Measurements from ENCODE around the gene TLX1. TPM values are rescaled to one million over a fixed set of nuclear protein-coding genes. Genes with fewer than 3 reads are reported as not detected.

Gene TLX1
- total and polyA plus RNA-seq, 5 experiments from 2014 or later, result not detected

DNA sequence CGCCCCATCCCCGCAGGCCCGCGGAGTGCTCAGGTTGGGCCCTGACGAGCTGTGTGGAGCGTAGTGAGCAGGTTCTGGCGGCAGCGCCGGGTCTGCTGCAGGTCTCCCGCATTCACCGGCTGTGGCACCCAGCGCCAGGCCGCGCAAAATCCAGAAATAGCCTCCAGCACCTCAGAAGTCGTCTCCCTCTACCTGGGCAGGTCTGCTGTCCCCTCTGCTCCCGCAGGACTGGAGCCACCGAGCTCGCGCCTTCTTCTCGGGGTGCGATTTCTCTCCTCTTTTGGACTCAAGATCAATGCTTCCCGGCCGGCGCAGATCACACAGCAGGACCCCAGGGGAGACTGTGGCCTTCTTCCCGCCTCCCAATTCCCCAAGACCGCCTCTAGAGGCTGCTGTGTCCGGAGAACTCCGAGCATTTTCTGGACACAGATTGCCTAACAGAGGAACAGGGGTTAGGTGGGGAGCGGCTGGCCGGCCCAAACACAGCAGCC is 8.4 kb downstream of the TLX1 start:
- Mint-ChIP-seq H3K4me3 (peak overlapping the region in 6 of 10 donors; percentile 27 to 66 (median 56)), H3K9me3 (no peaks in the 10 kb centered on the region), H3K27ac (no peak overlapping the region), H3K4me1 (peaks cover 19 to 46% (median 38%) of the 10 kb centered on the region in 4 donors), H3K36me3 (peaks cover 0 to 2% (median 0%) of the 10 kb centered on the region in 3 donors), H3K27me3 (peaks cover 34 to 96% (median 67%) of the 10 kb centered on the region in 5 donors)
- ATAC-seq (peak in 1 of 2 donors; percentile 36), DNase-seq (no peak)
- POLR2A ChIA-PET, result interaction anchor here (0.6 kb wide), 1 partner anchor 52 kb away, joined by 3 read pairs; no protein-coding TSS in a partner anchor

DNA sequence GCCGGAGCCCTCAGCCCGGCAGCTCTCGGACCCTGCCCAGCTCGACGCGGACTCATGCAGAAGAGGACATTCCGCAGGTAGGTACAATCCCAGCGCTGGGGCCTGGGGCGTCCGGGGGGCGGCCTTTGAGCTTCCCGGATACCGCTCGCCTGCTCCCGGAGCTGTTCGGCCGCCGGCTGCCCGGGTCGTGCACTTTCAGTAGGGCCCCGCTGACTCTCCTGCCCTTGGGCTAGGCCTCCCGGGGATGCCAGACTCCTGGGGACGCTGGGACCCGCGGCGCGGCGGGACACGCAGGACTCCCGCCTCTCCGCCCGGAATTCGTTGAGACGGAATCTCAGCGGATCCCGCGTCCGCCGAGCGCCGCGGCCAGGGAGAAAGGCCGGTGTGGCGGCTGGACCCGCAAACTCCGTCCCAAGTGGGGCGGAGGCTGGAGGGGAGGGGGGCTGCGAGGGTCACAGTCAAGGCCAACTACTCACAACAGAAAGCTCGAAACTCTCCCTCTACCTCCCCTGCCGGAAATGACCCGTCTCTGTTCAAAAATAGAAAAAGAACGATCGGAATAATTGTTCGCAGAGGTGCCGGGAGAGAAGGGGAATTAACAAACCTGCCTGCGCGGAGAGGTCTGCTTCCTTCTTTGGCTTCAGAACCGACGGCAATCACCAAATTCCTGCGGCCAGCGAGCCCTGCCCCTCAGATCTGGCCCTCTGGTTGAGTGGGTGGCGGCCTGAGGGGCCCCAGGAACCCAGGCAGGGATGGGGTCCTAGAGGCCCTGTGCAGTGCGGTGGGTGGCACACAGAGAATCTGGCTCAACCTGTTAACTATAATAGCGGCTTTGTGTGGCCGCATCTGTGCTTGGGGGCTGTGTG is 9.2 kb downstream of the TLX1 start:
- H3K4me1 Mint-ChIP-seq, result peaks cover 14 to 38% (median 32%) of the 10 kb centered on the region in 4 donors
- DNase-seq (no peak), ATAC-seq (no peak)
- H3K4me3 Mint-ChIP-seq, result peak overlapping the region; percentile 27 to 67 (median 44)
- no peak overlapping the region for H3K27ac Mint-ChIP-seq
- POLR2A ChIA-PET, result interaction anchor here (0.6 to 1.4 kb wide), 2 partner anchors 11 to 1580 kb away, joined by 3 to 4 read pairs; no protein-coding TSS in a partner anchor
- H3K9me3 Mint-ChIP-seq, result no peaks in the 10 kb centered on the region
- peaks cover 0 to 2% (median 0%) of the 10 kb centered on the region in 3 donors for H3K36me3 Mint-ChIP-seq
- peaks cover 39 to 98% (median 71%) of the 10 kb centered on the region in 5 donors for H3K27me3 Mint-ChIP-seq

DNA sequence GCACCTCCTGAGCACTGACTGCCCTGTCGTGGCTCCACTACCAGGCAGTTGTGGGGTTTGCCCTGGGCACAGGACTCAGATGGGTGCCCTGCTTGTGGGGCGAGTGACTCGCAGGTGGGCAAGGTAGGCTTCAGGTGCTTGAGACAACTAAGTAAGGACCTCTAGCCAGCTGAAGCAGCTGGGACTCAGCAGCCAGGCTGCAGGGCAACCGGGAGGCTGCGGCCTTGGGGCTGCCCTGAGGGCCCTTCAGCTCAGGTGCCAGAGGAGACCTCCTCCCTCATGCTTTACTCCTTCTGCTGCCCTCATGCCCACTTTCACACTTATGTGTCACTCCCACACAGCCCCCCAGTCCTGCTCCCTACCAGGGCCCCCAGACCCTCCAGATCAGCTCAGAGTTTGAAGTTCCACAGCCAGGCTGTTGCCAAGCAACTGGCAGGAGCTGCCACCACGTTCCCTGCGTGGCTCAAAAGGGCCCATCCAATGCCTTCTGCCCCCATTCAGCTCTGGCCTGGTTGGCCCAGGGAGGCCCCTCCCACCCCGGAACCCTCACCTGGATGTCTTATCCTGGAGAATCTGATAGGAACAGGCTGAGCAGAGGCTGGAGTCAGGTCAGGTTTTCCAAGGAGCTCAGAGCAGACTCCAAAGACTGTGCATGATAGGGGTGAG is 10.0 kb downstream of the TLX1 start:
- Mint-ChIP-seq H3K4me3 (peak overlapping the region in 8 of 10 donors; percentile 27 to 67 (median 53)), H3K9me3 (no peaks in the 10 kb centered on the region), H3K4me1 (peaks cover 13 to 33% (median 31%) of the 10 kb centered on the region in 4 donors), H3K27ac (peak overlapping the region in 1 of 10 donors; percentile 5), H3K27me3 (peaks cover 32 to 98% (median 69%) of the 10 kb centered on the region in 5 donors), H3K36me3 (peaks cover 0 to 2% (median 0%) of the 10 kb centered on the region in 3 donors)
- POLR2A ChIA-PET, result interaction anchor here (1.3 to 1.7 kb wide), 3 partner anchors 11 to 99 kb away, joined by 4 to 6 read pairs (median 5); no protein-coding TSS in a partner anchor
- DNase-seq (peak in 1 of 10 donors; percentile 54), ATAC-seq (no peak)

DNA sequence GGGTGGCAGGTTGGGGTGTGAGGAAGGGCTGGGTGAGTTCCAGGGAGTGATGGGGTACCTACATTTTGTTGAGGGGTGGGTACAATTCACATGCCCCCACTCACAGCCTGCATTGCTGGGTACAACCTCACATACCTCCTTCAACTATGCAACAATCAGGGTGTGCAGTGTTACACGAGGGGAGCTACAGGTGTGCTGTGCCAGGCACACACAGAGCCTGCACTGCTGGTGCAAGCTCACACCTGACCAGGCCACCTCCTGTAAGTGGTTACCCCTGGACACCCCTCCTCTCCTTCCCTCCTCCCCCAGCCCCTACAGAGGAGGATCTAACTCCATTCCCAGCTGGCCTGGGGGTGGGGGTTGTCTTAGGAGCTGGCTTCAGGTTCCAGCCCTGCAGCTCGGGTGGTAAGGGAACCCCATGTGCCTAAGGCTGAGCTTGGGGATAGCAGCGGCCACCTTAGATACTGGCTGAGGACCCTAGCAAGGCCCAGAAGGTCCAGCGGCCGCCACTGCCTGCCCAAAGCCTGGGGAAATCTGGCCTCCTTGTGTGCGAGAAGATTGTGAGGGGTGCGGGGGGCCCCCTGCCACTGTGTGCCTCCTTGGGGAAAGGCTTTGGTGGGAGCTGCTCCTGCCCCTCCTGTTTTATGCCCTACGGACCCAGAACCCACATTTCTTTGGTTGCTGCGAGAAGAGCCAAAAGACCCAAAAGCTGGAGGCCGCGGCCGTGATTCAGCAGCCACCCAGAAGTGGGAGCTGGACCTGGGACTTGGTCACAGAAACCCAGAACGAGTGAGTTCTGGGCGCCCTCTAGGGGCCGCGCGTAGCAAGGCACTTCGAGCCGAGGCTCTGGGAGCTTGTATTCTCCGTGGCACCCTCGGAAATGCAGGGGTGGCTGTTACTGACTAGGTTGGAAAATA is 10.8 kb downstream of the TLX1 start:
- no peaks in the 10 kb centered on the region for H3K9me3 Mint-ChIP-seq

GRCh38 chr10:101142533-101143344 is 11.6 kb downstream of the TLX1 start:
- no peak overlapping the region for H3K27ac Mint-ChIP-seq
- peak overlapping the region in 2 of 10 donors; percentile 14 to 44 for H3K4me3 Mint-ChIP-seq
- peak; percentile 14 to 21 for ATAC-seq

More for the DNA sequence above, 10.8 kb downstream of the TLX1 start:
- peak overlapping the region in 2 of 10 donors; percentile 14 to 44 for H3K4me3 Mint-ChIP-seq
- H3K27me3 Mint-ChIP-seq, result peaks cover 32 to 98% (median 66%) of the 10 kb centered on the region in 5 donors
- ATAC-seq, result peak; percentile 76 to 87
- peak; percentile 60 to 87 (median 76) for DNase-seq
- POLR2A ChIA-PET, result interaction anchor here (0.7 to 2.4 kb wide), 6 partner anchors 10 to 99 kb away, joined by 3 to 10 read pairs (median 4); partner anchors contain the start of gene KAZALD1
- H3K4me1 Mint-ChIP-seq, result peaks cover 13 to 38% (median 32%) of the 10 kb centered on the region in 4 donors
- H3K27ac Mint-ChIP-seq, result peak overlapping the region in 1 of 10 donors; percentile 24
- H3K36me3 Mint-ChIP-seq, result peaks cover 0 to 2% (median 0%) of the 10 kb centered on the region in 3 donors

GRCh38 chr10:101143345-101143630 is 12.2 kb downstream of the TLX1 start:
- POLR2A ChIA-PET, result interaction anchor here (2.4 kb wide), 1 partner anchor 47 kb away, joined by 10 read pairs; no protein-coding TSS in a partner anchor
- Mint-ChIP-seq H3K27ac (no peak overlapping the region), H3K9me3 (no peaks in the 10 kb centered on the region), H3K4me1 (peaks cover 8 to 30% (median 29%) of the 10 kb centered on the region in 4 donors), H3K4me3 (no peak overlapping the region), H3K36me3 (peaks cover 0 to 6% (median 0%) of the 10 kb centered on the region in 3 donors), H3K27me3 (peaks cover 36 to 98% (median 64%) of the 10 kb centered on the region in 5 donors)
- ATAC-seq (no peak), DNase-seq (no peak)

More at GRCh38 chr10:101142533-101143344, 11.6 kb downstream of the TLX1 start:
- Mint-ChIP-seq H3K9me3 (no peaks in the 10 kb centered on the region), H3K4me1 (peaks cover 12 to 34% (median 32%) of the 10 kb centered on the region in 4 donors), H3K27me3 (peaks cover 36 to 98% (median 66%) of the 10 kb centered on the region in 5 donors), H3K36me3 (peaks cover 0 to 6% (median 0%) of the 10 kb centered on the region in 3 donors)
- POLR2A ChIA-PET, result interaction anchor here (0.7 to 2.4 kb wide), 5 partner anchors 18 to 100 kb away, joined by 3 to 10 read pairs (median 5); partner anchors contain the start of gene KAZALD1
- no peak for DNase-seq

DNA sequence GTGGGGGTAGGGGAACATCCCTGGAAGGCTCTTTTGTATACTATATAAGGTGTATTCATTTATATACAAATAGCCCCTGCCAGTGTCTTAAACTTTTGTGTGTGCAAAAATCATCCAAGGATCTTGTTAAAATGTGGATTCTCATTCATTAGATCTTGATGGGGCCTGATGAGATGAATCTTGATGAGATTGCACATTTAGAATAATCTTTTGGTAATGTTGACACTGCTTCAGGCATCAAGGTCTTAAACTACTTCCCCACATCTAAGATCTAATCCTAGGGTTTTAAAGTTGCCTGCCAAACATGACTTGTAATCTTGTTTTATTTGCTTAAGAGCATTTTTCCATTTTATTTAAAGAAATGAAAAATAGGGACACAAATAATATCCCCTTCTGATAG is 13.0 kb downstream of the TLX1 start:
- H3K4me1 Mint-ChIP-seq, result peaks cover 6 to 25% (median 23%) of the 10 kb centered on the region in 4 donors
- peaks cover 33 to 98% (median 63%) of the 10 kb centered on the region in 5 donors for H3K27me3 Mint-ChIP-seq
- no peak for ATAC-seq
- no peak overlapping the region for H3K27ac Mint-ChIP-seq
- no peak overlapping the region for H3K4me3 Mint-ChIP-seq
- no peak for DNase-seq
- H3K36me3 Mint-ChIP-seq, result peaks cover 0 to 6% (median 4%) of the 10 kb centered on the region in 3 donors
- peaks cover 0 to under 1% (median 0%) of the 10 kb centered on the region in 9 donors for H3K9me3 Mint-ChIP-seq
- POLR2A ChIA-PET, result interaction anchor here (2.4 kb wide), 1 partner anchor 48 kb away, joined by 10 read pairs; no protein-coding TSS in a partner anchor

DNA sequence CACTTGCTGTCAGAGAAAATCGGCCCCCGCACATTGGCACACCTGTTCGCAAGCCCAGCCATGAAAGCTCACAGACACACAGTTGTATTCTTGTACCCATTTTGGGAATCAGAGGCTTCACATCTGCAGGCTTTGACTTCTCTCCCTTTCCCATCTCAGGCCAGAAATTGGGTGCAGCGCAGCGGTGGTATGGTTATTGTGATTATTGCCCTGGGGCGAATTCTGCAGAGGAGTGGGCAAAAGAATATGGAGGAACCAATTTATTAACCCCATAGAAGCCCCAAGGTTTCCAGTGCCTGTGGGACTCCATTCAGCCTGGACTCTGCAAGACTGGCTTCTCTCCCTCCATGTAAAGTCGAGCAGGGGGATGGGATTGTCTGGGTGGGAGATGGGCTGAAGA is 14.0 kb downstream of the TLX1 start:
- POLR2A ChIA-PET, result no interaction called here
- no peak for ATAC-seq
- Mint-ChIP-seq H3K4me1 (peaks cover 3 to 18% (median 15%) of the 10 kb centered on the region in 4 donors), H3K9me3 (peaks cover 0 to 4% (median 0%) of the 10 kb centered on the region in 9 donors), H3K27me3 (peaks cover 40 to 99% (median 69%) of the 10 kb centered on the region in 5 donors), H3K36me3 (peaks cover 0 to 7% (median 4%) of the 10 kb centered on the region in 3 donors), H3K27ac (peak overlapping the region in 1 of 10 donors; percentile 57), H3K4me3 (peak overlapping the region in 1 of 10 donors; percentile 24)
- DNase-seq, result no peak

GRCh38 chr10:101145750-101146391 is 14.8 kb downstream of the TLX1 start:
- POLR2A ChIA-PET, result no interaction called here

More at GRCh38 chr10:101145750-101146391, 14.8 kb downstream of the TLX1 start:
- DNase-seq, result no peak
- H3K27ac Mint-ChIP-seq, result no peak overlapping the region
- peaks cover 0 to 4% (median 0%) of the 10 kb centered on the region in 9 donors for H3K9me3 Mint-ChIP-seq
- peaks cover 44 to 94% (median 72%) of the 10 kb centered on the region in 5 donors for H3K27me3 Mint-ChIP-seq
- H3K36me3 Mint-ChIP-seq, result peaks cover 0 to 7% (median 4%) of the 10 kb centered on the region in 3 donors
- H3K4me3 Mint-ChIP-seq, result peak overlapping the region in 2 of 10 donors; percentile 26 to 34
- peaks cover 3 to 12% (median 9%) of the 10 kb centered on the region in 4 donors for H3K4me1 Mint-ChIP-seq
- ATAC-seq, result no peak
